Ishikawa (cell line): ENCODE measurements around the gene RGMA.

Experiments
- CEBPB ChIP-seq: IDR thresholded peaks from 2 replicates; pipeline ENCODE4 v1.6.1; 2012
- CREB1 ChIP-seq: IDR thresholded peaks from 2 replicates; pipeline ENCODE4 v1.6.1; 2012; ENCODE audit warnings: low read depth
- EGR1 ChIP-seq: IDR thresholded peaks from 2 replicates; pipeline ENCODE4 v1.6.1; 2012
- EP300 ChIP-seq: IDR thresholded peaks from 2 replicates; pipeline ENCODE4 v1.6.1; 2012; ENCODE audit warnings: borderline replicate concordance
- FOXM1 ChIP-seq: IDR thresholded peaks from 2 replicates; pipeline ENCODE4 v1.6.1; 2012; ENCODE audit warnings: low read depth, borderline replicate concordance
- NFIC ChIP-seq: IDR thresholded peaks from 2 replicates; pipeline ENCODE4 v1.6.1; 2012
- RAD21 ChIP-seq: IDR thresholded peaks from 2 replicates; pipeline ENCODE4 v1.6.1; 2012; ENCODE audit warnings: low read depth
- TAF1 ChIP-seq: IDR thresholded peaks from 2 replicates; pipeline ENCODE4 v1.6.1; 2012; ENCODE audit warnings: low read depth, mild to moderate bottlenecking
- TCF12 ChIP-seq: IDR thresholded peaks from 2 replicates; pipeline ENCODE4 v1.6.1; 2012; ENCODE audit warnings: low read depth
- TEAD4 ChIP-seq: IDR thresholded peaks from 2 replicates; pipeline ENCODE4 v1.6.1; 2012
- YY1 ChIP-seq: IDR thresholded peaks from 2 replicates; pipeline ENCODE4 v1.6.1; 2012; ENCODE audit warnings: low read depth
- ZBTB7A ChIP-seq: IDR thresholded peaks from 2 replicates; pipeline ENCODE4 v1.6.1; 2012; ENCODE audit warnings: low read depth
- TF ChIP-seq, protein P1 (sequence below): IDR thresholded peaks from 2 replicates; pipeline ENCODE4 v1.6.1; 2012
- TF ChIP-seq, protein P2 (sequence below): IDR thresholded peaks from 2 replicates; pipeline ENCODE4 v1.6.1; 2012; ENCODE audit warnings: low read depth, mild to moderate bottlenecking
- TF ChIP-seq, protein P3 (sequence below): IDR thresholded peaks from 2 replicates; pipeline ENCODE4 v1.6.1; 2012

The RGMA gene

DNA sequence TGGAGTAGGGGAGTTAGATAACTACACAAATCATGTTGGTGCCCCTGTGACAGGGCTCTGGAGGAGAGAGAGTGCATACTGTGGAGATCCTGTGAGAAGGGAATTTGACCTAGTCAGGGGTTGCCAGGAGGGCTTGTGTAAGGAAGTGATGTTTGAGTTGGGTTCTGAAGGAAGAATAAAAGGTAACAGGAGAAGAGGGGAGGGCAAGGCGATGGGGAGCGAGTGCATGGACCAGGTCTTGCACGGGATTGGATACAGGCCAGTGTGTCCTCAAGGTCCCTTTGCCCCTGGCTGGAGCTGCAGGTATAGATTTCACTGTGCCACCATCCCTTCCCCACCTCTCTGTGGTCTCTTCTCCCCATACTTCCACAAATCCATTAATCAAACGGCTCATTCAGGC is 83.9 kb downstream of the RGMA start:
- TF ChIP-seq CEBPB (no peak), TCF12 (no peak), YY1 (no peak), EGR1 (no peak), EP300 (no peak), NFIC (no peak), TEAD4 (no peak), FOXM1 (no peak), CREB1 (no peak), TAF1 (no peak), ZBTB7A (no peak), RAD21 (no peak)
- TF ChIP-seq, protein P1, sequence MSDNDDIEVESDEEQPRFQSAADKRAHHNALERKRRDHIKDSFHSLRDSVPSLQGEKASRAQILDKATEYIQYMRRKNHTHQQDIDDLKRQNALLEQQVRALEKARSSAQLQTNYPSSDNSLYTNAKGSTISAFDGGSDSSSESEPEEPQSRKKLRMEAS: no peak
- TF ChIP-seq, protein P2, sequence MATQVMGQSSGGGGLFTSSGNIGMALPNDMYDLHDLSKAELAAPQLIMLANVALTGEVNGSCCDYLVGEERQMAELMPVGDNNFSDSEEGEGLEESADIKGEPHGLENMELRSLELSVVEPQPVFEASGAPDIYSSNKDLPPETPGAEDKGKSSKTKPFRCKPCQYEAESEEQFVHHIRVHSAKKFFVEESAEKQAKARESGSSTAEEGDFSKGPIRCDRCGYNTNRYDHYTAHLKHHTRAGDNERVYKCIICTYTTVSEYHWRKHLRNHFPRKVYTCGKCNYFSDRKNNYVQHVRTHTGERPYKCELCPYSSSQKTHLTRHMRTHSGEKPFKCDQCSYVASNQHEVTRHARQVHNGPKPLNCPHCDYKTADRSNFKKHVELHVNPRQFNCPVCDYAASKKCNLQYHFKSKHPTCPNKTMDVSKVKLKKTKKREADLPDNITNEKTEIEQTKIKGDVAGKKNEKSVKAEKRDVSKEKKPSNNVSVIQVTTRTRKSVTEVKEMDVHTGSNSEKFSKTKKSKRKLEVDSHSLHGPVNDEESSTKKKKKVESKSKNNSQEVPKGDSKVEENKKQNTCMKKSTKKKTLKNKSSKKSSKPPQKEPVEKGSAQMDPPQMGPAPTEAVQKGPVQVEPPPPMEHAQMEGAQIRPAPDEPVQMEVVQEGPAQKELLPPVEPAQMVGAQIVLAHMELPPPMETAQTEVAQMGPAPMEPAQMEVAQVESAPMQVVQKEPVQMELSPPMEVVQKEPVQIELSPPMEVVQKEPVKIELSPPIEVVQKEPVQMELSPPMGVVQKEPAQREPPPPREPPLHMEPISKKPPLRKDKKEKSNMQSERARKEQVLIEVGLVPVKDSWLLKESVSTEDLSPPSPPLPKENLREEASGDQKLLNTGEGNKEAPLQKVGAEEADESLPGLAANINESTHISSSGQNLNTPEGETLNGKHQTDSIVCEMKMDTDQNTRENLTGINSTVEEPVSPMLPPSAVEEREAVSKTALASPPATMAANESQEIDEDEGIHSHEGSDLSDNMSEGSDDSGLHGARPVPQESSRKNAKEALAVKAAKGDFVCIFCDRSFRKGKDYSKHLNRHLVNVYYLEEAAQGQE: no peak
- TF ChIP-seq, protein P3, sequence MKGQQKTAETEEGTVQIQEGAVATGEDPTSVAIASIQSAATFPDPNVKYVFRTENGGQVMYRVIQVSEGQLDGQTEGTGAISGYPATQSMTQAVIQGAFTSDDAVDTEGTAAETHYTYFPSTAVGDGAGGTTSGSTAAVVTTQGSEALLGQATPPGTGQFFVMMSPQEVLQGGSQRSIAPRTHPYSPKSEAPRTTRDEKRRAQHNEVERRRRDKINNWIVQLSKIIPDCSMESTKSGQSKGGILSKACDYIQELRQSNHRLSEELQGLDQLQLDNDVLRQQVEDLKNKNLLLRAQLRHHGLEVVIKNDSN: no peak

DNA sequence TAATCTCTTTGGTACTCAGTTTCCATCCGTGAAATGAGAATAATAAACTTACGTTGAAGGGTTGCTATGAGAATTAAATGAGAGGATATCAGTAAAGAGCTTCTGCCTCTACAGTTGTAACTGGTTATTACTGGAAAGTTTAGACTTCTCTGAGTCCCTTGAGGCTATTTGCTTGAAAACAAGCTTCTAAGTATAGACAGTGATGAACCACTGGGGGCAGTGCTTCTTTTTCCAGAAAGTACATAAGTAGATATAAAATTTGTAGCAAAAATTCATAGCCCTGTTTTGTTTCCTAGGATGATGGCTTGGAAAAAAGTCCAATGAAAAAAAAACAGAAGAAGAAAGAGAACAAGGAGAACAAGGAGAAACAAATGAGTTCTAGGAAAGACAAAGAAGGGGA is 87.1 kb downstream of the RGMA start:
- no peak for TF ChIP-seq NFIC

DNA sequence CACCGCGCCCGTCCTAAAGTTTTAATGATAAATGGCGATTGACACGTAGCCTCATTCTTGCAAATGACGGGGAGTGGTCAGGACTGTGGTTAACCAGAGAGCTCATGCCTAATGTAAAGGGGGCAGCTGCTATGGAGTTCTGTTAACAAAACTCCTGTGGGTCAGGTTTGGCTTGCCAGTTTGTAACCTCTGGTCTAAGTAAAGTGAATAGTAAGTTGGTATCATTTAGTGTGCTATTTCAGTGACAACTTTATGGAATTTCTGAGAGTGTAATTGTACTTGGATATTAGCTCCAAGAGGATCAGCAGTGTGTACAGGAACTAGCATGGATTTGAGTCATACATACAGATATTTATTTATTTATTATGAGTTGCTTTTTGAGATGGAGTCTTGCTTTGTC is 87.9 kb downstream of the RGMA start:
- TF ChIP-seq FOXM1 (no peak), CEBPB (no peak), TAF1 (no peak), TCF12 (no peak), TEAD4 (no peak), NFIC (no peak), YY1 (no peak), EGR1 (no peak), CREB1 (no peak)
- TF ChIP-seq, protein P1: no peak

DNA sequence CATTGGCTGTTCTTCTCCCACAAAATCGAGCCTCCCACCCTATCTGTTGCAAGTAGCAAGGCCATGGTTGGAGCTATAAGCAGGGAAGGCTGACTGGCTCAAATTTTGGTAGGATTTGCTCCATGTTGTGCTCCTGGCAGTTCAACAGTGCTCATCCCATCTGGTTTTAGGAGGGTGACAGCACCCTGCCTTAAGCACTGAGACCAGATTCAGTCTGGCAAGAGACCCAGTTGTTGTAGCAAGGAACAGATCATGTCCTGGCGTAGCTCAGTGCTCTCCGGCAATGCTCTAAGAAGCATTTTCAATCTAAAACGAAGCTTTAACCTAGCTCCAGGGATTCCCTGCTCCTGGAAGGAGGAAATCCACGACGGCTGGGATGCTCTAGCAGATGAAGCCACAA is 91.2 kb downstream of the RGMA start:
- TF ChIP-seq CREB1 (no peak), YY1 (no peak), FOXM1 (no peak), EGR1 (no peak), TAF1 (no peak), TEAD4 (no peak), NFIC (no peak), EP300 (no peak), RAD21 (no peak)
- TF ChIP-seq, protein P1: no peak
- TF ChIP-seq, protein P3: no peak
- TF ChIP-seq, protein P2: no peak

DNA sequence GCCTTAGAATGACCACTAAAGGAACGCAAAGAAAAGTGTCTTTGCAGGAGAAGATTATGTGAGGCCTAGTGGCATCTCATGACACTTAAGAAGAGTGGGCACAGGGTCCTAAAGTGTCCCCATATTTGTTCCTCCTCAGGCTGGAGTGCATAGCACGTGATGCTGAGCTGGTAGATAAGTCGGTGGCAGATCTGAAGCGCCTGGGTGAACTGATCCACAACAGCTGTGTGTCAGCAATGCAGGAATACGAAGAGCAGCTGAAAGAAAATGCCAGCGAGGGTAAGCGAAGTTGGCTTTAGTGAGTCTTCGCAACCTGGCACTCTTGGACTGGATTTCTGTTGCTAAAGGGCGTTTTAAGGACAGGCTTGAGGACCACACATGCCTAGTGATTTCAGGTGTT is 96.3 kb downstream of the RGMA start:
- TF ChIP-seq TCF12 (no peak), EP300 (no peak), TEAD4 (no peak), YY1 (no peak), TAF1 (no peak), NFIC (no peak), ZBTB7A (no peak), CEBPB (no peak), EGR1 (no peak), CREB1 (no peak), RAD21 (no peak), FOXM1 (no peak)
- TF ChIP-seq, protein P2: no peak
- TF ChIP-seq, protein P1: no peak
- TF ChIP-seq, protein P3: no peak
